EH (cell line): Measurements from ENCODE around the gene CENATAC.
"Not testable (repeated sequence)": the region's sequence is repeated elsewhere in the genome, so short reads cannot be mapped to it uniquely, and the experiment has no call there.

Source experiments
- DNase-seq: peaks from one replicate; pipeline ENCODE4 v3.0.0-alpha.2; 2015; ENCODE audit warnings: low read depth

The CENATAC gene

DNA sequence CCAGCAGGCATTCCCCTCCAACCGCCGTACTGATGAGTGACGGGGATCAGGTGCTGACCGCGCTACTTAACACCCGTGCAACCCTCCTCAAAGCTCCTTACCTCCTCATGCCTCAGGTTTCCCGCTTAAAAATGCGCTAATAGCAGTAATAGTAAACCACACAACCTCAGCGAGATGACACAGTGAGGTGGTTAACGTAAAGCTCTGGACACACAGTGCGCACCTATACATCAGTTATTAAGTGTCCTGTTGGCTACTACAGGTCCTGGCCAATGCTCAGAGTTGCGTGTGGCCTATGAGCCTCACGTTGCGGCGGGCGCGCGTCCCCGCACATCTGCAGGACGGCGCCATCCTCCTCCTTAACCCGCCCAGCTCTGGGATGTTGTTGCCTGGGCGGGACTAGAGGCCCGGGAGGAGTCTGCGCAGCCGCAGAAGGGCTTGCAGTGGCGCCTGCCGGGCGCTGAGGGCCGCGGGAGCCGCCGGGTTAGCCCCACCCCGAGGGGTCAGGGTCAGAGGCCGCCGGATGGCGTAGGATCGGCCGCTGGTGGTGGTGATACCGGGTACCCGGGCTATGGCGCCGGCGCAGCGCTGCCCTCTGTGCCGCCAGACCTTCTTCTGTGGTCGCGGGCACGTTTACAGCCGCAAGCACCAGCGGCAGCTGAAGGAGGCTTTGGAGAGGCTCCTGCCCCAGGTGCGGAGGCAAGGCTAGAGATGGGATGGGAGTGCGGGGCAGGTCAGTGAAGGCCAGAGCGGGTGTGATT, at the start of gene CENATAC:
Gene CENATAC, plus strand, starts transcription at position 512 of the 761 bp plus-strand sequence. Its CDS starts 60 bp downstream, at position 572.
- peak; percentile 89 for DNase-seq

- DNase-seq, result peak; percentile 38
These were observed 44.7 kb upstream of the CENATAC start for GRCh38 chr11:118953265-118953664.

- not testable (repeated sequence) for DNase-seq
These were observed 44.0 kb upstream of the CENATAC start for GRCh38 chr11:118953976-118954375.

DNA sequence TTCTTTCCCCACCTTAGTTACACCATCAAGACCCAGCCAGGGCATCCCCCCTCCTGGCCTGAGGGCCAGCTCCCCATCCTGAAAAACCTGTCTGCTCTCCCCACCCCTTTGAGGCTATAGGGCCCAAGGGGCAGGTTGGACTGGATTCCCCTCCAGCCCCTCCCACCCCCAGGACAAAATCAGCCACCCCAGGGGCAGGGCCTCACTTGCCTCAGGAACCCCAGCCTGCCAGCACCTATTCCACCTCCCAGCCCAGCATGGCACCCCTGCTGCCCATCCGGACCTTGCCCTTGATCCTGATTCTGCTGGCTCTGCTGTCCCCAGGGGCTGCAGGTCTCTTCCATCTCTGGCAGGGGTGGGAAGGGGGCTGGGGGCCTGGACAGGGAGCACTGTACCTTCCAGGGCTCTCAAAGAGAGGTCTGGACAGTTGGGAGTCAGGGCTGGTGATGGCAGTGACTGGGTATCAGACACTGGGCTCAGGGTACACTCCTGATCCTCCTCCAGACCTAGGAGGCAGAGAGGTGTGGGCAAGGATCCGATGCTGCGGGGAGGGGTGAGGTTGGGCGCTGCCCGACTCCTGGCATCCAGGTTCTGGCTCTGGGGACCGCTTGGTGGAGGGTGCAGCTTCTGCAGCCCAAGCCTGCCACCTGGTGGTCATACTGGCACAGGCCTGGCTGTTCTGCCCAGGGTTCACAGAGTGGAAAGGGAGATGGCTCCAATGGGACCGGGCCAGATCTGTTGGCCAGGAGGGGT, 41.7 kb upstream of the CENATAC start, which contains the start of gene UPK2:
Gene UPK2, plus strand, starts transcription at position 205 of the 753 bp plus-strand sequence. Its CDS starts 53 bp downstream, at position 258.
- peak; percentile 83 for DNase-seq

GRCh38 chr11:118956847-118957469, 41.0 kb upstream of the CENATAC start:
- DNase-seq, result no peak

- DNase-seq, result no peak
These were observed 40.4 kb upstream of the CENATAC start for GRCh38 chr11:118957549-118957948.

DNA sequence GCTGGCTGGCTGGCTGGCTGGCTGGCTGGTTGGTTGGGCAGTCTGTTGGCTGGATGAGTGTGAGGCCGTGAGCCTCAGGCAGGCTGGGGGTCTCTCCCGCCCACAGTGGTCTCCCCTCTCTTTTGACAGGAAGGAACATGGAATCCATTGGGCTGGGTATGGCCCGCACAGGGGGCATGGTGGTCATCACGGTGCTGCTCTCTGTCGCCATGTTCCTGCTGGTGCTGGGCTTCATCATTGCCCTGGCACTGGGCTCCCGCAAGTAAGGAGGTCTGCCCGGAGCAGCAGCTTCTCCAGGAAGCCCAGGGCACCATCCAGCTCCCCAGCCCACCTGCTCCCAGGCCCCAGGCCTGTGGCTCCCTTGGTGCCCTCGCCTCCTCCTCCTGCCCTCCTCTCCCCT, 40.0 kb upstream of the CENATAC start:
- no peak for DNase-seq

GRCh38 chr11:118958577-118958976, 39.4 kb upstream of the CENATAC start:
- no peak for DNase-seq

GRCh38 chr11:118961189-118961588, 36.7 kb upstream of the CENATAC start:
- no peak for DNase-seq

GRCh38 chr11:118961591-118961990, 36.3 kb upstream of the CENATAC start:
- no peak for DNase-seq

DNA sequence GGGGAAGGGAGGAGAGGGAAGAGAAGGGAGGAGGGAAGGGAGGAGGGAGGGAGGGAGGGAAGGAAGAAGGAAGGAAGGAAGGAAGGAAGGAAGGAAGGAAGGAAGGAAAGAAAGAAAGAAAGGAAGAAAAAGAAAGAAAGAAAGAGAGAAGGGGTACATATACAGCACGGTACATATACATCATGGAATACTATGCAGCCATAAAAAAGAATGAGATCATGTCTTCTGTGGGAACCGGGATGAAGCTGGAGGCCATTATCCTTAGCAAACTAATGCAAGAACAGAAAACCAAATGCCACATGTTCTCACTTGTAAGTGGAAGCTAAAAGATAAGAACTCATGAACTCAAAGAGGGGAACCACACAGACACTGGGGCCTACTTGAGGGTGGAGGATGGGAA, 28.4 kb upstream of the CENATAC start:
- DNase-seq, result not testable (repeated sequence)

- no peak for DNase-seq
These were observed 26.3 kb upstream of the CENATAC start, which contains the start of gene FOXR1 for GRCh38 chr11:118971646-118972045. Gene FOXR1 (plus strand): TSS chr11:118971761. CDS start chr11:118971932, 171 bp downstream.

- no peak for DNase-seq
These were observed 24.0 kb upstream of the CENATAC start for GRCh38 chr11:118973985-118974384.

DNA sequence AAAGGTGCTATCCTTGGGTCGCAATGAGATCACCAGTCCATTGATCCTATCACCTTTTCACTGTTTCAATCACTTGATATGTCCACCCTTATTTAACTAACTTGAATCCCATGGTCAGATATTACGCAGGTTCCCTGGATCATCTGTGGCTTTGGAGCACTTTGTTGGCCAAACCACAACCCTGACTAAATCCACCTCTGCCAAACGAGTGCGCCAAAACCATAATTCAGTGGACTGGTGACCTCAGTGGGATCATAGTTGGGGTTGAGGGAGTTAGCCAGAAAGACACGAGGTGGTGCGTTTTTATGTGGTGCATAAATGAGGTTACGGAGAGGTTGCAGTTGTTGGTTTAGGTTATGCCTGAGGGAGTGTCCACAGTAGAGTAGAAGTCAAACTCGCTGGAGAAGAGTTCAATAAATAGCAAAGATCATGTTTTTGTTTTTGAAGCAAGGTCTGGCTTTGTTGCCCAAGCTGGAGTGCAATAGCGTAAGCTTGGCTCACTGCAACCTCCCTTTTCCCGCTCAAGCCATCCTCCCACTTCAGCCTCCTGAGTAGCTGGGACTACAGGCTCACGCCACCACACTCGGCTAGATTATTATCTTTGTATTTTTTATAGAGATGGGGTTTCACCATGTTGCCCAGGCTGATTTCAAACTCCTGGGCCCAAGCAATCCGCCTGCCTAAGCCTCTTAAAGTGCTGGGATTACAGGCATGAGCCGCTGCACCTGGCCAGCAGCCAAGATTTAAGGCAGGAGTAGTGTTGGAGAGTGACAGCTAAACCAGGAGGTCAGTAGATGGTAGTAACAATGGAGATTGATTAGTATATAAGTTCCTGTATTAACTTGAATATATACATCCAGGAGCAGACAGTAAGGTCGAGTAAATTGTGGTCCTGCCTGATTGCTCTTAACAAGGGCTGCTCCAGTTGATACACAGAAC, 21.9 kb upstream of the CENATAC start:
- peak; percentile 18 for DNase-seq

DNA sequence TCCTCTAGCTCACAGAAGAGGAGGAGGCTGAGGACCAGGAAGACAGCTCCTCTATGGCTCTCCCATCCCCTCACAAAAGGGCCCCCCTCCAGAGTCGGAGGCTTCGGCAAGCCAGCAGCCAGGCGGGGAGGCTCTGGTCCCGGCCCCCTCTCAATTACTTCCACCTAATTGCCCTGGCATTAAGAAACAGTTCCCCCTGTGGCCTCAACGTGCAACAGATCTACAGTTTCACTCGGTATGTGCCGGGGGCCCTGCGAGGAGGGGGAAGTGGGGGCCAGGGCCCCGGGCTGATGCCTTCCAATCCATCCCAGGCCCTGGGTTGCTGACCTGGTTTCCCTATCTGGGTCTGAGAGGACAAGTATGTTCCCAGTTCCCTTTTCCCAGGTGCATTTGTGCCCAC, 18.5 kb upstream of the CENATAC start:
- no peak for DNase-seq

DNA sequence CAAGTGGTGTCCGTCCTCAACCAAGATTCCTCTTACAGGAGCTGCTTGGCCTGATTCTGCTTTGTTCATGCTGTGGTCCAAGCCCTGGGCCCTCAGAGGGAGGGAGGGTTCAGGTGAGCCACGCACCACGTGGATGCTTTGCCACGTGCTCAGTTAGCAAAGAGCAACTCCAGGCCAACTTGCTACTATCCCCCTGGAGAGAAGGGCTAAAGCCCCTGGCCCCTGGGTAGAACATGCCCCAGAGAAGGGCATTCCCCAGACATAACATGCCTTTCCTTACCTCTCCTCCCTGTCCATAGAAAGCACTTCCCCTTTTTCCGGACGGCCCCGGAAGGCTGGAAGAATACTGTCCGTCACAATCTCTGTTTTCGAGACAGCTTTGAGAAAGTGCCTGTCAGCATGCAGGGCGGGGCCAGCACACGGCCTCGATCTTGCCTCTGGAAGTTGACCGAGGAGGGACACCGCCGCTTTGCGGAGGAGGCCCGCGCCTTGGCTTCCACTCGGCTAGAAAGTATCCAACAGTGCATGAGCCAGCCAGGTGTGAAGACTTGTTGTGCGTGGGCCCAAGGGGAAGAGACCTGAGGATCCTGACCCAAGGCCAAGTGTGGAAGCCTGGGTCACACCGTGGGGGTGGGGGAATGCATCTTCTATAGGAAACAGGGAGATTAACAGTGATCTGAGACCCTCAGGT, 17.6 kb upstream of the CENATAC start:
- no peak for DNase-seq

- not testable (repeated sequence) for DNase-seq
These were observed 13.6 kb upstream of the CENATAC start for GRCh38 chr11:118984337-118984736.

DNA sequence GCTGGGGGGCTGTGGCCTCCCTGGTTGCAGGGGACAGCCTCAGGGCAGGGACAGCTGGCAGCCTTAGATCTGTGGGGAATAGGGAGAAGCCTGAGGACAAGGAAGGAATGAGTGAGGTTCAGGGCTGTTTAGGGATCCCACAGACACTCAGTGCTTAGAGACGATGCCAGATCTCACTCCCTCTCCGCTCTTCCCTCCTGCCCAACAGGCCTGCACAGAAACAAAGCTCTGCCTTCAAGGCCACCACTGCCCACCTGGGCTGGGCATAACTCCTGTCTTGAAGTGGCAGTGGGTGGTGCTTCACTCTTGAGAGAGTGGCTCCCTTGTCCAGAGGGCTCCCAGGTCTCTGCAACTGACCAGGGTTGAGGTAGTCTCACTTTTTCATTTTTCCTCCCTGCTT, 13.1 kb upstream of the CENATAC start:
- no peak for DNase-seq

DNA sequence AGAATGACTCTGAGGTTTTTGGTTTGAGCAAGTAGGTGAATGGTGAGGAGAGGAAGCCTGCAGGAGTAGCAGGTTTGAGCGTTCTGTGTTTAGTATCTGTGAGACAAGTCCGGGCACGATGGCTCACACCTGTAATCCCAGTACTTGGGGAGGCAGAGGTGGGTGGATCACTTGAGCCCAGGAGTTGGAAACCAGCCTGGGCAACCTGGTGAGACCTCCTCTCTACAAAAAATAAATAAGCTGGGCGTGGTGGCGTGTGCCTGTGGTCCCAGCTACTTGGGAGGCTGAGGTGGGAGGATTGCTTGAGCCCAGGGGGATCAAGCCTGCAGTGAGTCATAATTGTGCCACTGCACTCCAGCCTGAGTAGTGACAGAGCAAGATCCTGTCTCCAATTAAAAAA, 9.7 kb upstream of the CENATAC start:
- no peak for DNase-seq

DNA sequence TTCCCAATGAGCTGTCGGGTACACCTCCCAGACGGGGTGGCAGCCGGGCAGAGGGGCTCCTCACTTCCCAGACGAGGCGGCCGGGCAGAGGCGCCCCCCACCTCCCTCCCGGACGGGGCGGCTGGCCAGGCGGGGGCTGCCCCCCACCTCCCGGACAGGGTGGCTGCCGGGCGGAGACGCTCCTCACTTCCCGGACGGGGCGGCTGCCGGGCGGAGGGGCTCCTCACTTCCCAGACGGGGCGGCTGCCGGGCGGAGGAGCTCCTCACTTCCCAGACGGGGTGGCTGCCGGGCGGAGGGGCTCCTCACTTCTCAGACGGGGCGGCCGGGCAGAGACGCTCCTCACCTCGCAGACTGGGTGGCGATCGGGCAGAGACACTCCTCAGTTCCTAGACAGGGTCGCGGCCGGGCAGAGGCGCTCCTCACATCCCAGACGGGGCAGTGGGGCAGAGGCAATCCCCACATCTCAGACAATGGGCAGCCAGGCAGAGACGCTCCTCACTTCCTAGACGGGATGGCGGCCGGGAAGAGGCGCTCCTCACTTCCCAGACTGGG, 6.4 kb upstream of the CENATAC start:
- DNase-seq, result not testable (repeated sequence)
